Stimulated activated CD4-positive, alpha-beta T cell treated with anti-CD3 and anti-CD28 coated beads, Interleukin-1b, Interleukin-23, amount 100 ng/mL, for 48 hours (primary cell): ENCODE results near the gene SKIDA1.

ENCODE experiments used
- DNase-seq: peaks from one replicate; pipeline ENCODE4 v3.0.0-alpha.2; 2020

Gene SKIDA1

GRCh38 chr10:21528236-21529031 is 3.0 kb upstream of the SKIDA1 start:
- no peak for DNase-seq

GRCh38 chr10:21527598-21528235 is 2.2 kb upstream of the SKIDA1 start:
- no peak for DNase-seq

- peak; percentile 33 for DNase-seq
Measured at GRCh38 chr10:21526860-21527597, 1.5 kb upstream of the SKIDA1 start.

- peak; percentile 49 for DNase-seq
Measured at GRCh38 chr10:21526188-21526859, 842 bp upstream of the SKIDA1 start.

GRCh38 chr10:21524526-21525366 is 736 bp downstream of the SKIDA1 start:
- DNase-seq = no peak

GRCh38 chr10:21524131-21524525 is 1.4 kb downstream of the SKIDA1 start:
- no peak for DNase-seq

- no peak for DNase-seq
Measured at GRCh38 chr10:21523557-21524008, 1.9 kb downstream of the SKIDA1 start.

GRCh38 chr10:21522631-21523406 is 2.7 kb downstream of the SKIDA1 start:
- no peak for DNase-seq

- no peak for DNase-seq
Measured at GRCh38 chr10:21521751-21522533, 3.5 kb downstream of the SKIDA1 start.

GRCh38 chr10:21520949-21521348 is 4.5 kb downstream of the SKIDA1 start:
- DNase-seq = no peak

GRCh38 chr10:21520509-21520908 is 5.0 kb downstream of the SKIDA1 start:
- DNase-seq = no peak

- no peak for DNase-seq
Measured at GRCh38 chr10:21519941-21520436, 5.5 kb downstream of the SKIDA1 start.

GRCh38 chr10:21519397-21519933 is 6.0 kb downstream of the SKIDA1 start:
- no peak for DNase-seq

GRCh38 chr10:21518641-21519396 is 6.7 kb downstream of the SKIDA1 start:
- no peak for DNase-seq

GRCh38 chr10:21518149-21518640 is 7.3 kb downstream of the SKIDA1 start:
- DNase-seq = no peak

- DNase-seq = no peak
Measured at GRCh38 chr10:21517134-21518031, 8.1 kb downstream of the SKIDA1 start.

GRCh38 chr10:21516242-21517131 is 9.0 kb downstream of the SKIDA1 start:
- no peak for DNase-seq
